HG03135 (cell line): ENCODE measurements around the gene WASHC2A.
"Not testable (repeated sequence)": the region's sequence is repeated elsewhere in the genome, so short reads cannot be mapped to it uniquely, and the experiment has no call there.

Experiments
- ATAC-seq: cut with Tn5 transposase; IDR thresholded peaks from one replicate; pipeline ENCODE4 v1.9.1; 2021; ENCODE audit warnings: mild to moderate bottlenecking, moderate library complexity; ENCODE audit not compliant: unreplicated experiment

Gene WASHC2A, protein sequence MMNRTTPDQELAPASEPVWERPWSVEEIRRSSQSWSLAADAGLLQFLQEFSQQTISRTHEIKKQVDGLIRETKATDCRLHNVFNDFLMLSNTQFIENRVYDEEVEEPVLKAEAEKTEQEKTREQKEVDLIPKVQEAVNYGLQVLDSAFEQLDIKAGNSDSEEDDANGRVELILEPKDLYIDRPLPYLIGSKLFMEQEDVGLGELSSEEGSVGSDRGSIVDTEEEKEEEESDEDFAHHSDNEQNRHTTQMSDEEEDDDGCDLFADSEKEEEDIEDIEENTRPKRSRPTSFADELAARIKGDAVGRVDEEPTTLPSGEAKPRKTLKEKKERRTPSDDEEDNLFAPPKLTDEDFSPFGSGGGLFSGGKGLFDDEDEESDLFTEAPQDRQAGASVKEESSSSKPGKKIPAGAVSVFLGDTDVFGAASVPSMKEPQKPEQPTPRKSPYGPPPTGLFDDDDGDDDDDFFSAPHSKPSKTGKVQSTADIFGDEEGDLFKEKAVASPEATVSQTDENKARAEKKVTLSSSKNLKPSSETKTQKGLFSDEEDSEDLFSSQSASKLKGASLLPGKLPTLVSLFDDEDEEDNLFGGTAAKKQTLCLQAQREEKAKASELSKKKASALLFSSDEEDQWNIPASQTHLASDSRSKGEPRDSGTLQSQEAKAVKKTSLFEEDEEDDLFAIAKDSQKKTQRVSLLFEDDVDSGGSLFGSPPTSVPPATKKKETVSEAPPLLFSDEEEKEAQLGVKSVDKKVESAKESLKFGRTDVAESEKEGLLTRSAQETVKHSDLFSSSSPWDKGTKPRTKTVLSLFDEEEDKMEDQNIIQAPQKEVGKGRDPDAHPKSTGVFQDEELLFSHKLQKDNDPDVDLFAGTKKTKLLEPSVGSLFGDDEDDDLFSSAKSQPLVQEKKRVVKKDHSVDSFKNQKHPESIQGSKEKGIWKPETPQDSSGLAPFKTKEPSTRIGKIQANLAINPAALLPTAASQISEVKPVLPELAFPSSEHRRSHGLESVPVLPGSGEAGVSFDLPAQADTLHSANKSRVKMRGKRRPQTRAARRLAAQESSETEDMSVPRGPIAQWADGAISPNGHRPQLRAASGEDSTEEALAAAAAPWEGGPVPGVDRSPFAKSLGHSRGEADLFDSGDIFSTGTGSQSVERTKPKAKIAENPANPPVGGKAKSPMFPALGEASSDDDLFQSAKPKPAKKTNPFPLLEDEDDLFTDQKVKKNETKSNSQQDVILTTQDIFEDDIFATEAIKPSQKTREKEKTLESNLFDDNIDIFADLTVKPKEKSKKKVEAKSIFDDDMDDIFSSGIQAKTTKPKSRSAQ (N-terminal part only)

DNA sequence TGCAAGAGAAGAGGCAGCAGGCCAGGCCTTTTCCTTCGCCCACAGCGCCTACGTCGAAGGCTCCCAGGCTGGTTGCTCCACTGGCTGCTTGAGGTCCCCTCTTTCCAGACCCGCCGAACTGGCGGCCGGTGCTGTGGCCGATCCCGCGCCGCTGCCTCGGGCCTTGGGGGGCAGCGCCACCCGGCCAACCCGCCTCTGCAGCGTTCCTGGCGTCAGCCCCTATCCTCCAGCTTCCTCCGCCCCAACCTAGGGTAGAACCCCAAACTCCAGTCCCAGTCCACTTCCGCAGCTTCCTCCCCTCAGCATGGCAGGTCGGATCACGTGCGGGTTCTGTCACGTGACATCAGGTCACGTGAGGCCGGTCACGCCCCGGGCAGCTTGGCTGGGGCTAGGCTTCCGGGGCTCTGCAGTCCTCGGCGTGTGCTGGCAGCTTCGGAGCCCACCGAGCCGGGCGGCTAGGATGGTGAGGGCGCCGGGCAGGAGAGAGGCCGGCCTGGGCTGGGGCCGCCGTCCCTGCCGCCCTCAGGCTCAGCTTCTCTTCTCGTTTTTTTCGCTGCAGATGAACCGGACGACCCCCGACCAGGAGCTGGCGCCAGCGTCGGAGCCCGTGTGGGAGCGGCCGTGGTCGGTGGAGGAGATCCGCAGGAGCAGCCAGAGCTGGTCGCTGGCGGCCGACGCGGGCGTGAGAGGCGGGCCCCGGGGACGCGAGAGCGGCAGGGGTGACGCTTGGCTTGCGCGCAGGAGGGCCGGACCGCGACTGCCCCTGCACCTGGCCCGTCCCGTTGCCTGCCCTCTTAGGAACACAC is at the start of gene WASHC2A:
WASHC2A (plus strand) TSS at position 409 of the 806 bp plus-strand sequence; CDS start at position 461, 52 bp downstream.
- ATAC-seq = peak; percentile 90

DNA sequence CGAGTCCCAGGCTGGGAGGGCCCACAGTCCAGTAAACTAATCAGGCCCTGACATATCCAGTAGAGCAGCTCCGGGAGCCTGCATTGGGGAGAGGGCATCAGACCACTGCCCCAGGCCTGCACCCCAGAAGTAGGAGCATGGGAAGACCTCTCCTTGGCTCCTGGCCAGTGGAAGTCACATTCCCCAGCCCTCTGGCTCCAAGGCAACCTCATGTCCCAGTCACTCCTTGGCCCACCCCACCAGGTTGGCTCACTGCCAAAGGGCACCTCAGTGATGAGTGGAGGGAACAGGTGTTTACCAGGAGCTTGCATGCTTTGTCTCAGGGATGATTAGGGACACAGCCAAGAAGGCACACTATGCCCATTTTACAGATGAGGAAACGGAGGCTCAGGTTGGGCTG is 48.5 kb upstream of the WASHC2A start:
- ATAC-seq = not testable (repeated sequence)

DNA sequence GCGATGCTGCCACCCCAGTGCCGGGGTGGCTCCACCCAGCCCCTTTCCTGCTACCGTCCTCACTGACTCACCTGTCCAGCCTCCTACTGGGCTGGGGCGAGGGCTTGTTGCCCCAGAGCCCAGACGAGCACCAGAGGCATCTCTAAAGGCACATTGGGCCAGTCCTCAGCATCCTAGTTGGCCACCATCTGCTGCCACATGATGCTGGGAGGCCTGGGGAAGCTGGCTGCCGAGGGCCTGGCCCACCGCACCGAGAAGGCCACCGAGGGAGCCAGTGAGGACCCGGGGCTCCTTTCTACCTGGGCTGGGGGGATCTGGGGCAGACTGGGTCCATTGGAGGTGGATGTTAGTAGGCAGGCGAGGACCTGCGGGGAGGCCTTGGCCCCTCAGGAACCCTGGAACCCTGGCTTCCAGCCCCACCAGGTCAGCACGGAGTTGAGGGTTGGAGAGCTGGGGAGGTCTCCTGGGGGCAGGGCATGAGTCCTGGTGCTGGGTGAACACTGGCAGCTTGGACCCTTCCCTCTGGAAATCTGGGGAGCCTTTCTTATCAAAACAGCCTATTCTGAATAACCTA is 47.2 kb upstream of the WASHC2A start:
- not testable (repeated sequence) for ATAC-seq

DNA sequence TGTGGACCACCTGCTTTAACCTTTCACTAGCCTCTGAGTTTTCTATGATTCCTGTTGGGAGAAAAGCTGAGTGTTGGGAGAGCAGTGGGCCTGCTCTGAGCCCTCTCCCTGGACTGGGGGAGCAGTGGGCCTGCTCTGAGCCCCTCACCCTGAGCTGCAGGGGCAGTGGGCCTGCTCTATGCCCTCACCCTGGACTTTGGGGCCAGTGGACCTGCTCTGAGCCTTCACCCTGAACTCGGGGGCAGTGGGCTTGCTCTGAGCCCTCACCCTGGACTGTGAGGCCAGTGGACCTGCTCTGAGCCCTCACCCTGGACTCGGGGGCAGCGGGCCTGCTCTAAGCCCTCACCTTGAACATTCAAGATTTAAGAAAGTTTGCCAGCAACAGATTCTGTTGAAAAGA is 46.1 kb upstream of the WASHC2A start:
- no peak for ATAC-seq

DNA sequence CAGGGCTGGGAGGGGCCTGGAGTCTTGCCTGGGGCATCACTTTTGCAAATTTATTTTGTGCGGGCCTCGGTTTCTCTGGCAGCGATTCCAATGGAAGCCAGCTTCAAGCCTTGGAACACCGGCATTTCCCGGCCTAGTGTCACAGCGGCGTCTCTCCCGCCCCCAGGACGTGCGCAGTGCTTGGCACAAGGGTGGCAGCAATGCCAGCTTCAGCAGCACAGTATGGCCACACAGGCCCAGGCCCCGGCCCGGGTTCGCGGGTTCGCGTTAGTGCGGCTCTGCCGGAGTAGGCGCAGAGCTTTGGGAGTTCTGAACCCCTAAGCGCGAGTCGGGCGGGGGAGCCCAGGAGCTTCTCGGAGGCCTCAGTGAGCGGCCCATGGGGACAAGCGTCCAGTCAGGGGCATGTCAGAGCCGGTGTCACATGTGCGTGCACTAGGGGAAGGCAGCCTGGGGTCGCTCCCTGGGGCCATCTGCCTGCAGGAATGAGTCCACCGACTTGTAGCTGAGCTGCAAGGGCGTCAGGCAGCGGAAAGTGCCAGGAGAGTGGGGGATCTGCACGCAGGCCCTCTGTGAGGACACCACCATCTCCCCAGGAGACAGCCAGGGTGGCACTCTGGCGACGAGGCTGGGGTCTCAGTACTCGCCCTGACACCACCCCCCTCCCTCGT is 42.9 kb upstream of the WASHC2A start:
- ATAC-seq = not testable (repeated sequence)

DNA sequence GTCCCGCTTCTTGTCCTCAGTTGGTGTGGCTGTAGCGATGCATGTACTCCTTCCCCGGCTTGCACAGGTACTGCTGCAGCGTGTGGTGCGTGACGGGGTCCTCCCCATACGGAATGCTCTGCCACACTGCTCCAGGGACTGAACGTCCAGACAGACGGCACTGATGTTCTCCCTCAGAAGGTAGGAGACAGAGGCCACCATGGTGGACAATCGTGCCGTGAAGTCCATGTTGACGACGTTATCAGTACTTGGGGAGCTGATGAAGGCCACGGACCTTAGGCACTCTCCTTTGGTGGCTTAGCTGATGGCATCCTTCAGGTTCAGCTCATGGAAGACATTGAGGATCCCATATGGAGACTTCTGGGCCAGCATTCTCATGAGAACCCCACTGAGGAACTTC is 42.1 kb upstream of the WASHC2A start:
- no peak for ATAC-seq

DNA sequence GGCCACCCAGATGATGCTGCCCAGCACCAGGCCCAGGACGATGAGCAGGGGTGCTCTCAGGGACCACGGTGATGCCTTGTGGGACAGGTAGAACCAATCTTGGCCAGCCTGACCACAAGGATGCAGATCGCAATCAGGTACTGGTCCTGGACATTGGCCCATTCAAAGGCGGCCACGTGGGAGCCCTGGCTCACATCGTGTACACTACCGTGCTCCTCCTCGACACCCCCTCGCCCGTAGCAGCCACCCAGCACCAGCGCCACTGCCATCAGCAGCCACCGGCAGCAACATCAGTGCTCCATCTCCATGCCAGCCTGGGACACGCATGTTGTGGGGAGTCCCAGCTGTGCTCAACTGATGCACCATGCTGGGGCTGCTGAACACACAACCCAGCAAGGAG is 40.6 kb upstream of the WASHC2A start:
- ATAC-seq = no peak

DNA sequence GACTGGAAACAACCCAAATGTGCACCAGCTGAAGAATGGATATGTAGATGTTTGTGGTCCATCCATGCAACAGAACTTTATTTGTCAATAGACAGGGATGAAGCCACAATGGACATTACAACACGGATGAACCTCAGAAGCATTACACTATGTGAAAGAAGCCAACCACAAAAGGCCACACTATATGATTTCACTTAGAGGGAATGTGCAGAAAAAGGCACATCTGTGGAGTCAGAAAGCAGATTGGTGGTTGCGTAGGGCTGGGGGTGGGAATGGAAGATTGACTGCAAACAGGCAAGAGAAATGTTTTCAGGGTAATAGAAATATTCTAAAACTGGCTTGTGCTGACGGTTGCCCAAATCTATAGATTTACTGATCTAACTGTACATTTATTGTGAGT is 34.3 kb upstream of the WASHC2A start:
- no peak for ATAC-seq

DNA sequence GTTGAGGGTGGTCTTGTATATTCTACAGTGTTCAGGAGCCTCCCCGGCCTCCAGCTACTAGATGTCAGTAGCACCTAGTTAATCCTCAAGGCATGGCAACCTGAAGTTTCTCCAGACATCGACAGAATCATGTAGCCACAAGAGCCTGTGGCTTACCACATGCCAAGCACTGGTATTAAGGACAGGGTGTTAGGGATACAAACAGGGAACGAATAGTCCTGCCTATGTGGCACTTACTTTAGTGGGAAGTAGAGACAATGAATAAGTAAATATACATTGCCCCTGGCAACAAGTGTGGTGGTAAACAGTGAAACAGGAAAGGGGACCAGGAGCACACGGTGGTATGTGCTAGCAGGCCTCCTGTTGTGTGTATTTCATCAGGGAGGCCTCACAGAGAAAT is 32.4 kb upstream of the WASHC2A start:
- not testable (repeated sequence) for ATAC-seq

DNA sequence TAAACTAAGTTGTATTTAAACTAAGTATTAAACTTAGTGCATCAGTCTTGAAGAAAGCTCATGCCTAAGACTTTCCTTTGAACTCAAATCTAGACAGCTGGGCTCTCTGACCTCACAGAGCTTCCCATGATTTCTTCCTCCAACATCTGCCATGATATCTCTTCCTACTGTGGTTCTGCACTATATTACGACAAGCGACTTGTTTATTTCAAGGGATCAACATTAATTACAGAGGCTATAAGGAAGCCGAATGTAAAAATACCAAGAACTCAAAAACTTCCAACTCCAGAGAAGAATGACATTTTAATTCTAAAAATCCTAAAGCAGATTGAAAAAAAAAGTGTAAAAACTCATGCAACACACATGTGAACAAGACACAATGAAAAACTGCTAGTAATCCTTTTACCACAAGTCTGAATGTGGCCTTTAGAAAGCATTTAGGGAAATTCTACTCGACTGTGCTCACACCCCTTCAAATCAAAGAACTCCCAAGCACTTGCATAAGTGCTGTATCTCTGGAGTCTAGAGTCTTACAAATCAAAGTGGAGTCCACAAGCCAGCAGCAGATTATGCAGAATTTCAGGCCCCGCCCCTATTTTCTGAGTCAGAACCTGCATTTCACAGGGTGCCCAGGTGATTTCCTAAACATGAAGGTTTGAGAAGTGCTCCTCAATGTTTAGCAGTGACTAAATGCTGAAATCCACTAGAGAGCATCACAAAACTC is 22.7 kb upstream of the WASHC2A start:
- ATAC-seq = no peak

DNA sequence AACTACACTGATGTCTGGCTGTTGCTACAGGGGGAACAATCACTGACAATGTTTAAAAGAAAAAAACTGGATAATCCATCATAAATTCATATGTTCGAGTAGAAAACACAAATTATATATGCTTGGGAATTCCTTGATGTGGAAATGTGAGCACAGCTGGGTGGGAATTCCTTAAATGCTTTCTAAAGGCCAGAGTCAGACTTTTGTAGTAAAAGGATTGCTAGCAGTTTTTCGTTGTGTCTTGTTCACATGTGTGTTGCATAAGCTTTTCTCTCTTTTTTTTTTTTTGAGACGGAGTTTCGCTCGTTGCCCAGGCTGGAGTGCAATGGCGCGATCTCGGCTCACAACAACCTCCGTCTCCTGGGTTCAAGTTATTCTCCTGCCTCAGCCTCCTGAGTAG is 21.3 kb upstream of the WASHC2A start:
- ATAC-seq = not testable (repeated sequence)

DNA sequence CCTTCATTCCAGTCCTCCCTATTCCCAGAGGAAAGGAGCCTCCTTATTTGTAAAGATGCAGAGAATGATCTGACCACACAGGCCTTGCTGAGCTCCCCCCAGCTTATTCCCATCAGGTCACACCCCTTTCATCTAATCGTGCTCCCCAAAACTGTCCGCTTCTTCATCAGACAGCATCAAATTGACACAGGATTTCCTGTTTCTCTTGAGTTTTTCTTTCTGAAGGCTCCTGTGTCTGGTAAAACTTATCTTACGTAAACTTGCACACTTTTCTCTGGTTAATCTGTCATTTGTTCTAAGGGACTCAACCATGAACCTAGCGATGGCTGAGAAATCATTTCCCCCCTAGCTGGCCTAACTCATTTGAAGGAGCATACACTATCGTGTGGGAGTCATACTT is 20.2 kb upstream of the WASHC2A start:
- ATAC-seq = not testable (repeated sequence)

DNA sequence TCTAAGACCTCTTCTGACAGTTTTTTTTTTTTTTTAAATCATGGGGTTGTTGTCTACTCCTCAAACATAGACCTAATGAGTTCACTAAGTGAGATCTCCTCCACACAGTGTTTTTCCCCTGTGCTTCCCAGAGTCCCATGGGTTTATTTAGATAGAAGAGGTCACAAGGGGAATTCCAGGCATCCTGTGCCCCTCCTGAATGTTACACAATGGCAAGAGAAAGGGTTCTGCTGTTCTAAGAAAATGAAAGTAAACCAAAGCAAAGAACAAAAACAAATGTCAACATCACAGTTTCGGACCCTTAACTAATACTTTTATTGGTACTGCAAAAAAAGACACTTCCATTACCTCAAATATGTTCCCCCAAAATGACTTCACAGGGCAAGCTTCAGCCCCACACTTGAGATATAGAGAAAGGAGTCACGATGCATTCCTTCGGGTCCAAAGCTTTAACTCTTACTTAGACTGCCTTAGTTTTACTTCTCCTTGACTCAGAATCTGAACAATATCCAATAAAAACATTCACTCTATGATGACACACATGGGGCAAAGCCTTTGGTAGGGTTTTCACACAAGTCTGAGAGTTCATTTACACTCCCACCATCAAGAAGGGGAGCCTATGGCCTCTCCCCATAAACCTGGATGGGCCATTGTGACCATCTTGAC is 15.6 kb upstream of the WASHC2A start:
- ATAC-seq = not testable (repeated sequence)

DNA sequence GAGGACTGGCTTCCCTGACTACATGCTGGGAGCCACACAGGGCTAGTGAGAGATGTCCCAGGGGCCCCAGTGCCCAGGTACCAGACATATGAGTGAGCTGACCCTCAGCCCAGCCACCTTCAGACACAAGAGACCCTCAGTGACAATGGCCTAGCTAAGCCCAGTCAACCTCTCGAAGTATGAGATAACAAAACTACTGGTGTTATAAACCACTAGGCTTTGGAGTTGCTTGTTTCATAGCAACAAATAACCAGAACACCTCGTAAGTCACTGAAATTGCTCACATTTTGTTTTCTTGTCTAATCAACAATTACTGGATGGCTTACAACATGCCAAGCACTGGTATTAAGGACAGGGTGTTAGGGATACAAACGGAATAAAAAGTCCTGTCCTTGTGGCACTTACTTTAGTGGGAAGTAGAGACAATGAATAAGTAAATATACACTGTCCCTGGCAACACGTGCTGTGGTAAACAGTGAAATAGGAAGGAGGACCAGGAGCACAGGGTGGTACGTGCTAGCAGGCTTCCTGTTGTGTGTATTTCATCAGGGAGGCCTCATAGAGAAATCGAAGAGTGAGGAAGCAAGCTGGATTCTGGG is 14.9 kb upstream of the WASHC2A start:
- ATAC-seq = not testable (repeated sequence)

DNA sequence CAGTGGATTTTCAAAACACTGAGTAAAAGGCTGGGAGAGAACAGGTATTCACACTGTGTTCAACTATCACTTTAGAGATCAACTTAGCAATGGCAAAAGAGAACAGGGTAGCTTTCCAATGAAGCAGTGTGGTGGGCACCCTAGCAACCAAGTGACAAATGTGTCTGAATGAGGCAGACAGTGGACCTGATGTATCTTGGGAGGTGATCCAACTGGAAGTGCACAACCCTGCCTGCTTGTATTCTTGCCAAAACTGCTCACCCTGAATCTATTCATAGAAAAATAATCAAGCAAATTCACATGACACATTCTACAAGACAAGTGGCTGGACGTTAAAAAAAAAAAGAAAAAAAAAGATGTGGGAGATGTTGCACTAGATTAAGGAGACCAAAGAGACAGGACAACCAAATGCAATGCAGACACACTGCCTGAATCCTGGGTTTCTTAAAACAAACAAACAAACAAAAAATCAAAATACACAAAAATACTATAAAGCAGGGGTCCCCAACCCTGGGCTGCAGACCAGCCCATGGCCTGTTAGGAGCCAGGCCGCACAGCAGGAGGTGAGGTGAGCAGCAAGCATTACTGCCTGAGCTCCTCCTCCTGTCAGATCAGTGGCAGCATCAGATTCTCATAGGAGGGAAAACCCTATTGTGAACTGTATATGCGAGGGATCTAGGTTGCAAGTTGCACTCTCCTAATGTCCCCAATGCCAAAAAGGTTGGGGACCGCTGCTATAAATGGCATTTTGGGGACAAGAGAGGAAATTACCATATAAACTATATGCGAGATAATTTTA is 12.1 kb upstream of the WASHC2A start:
- ATAC-seq = not testable (repeated sequence)

DNA sequence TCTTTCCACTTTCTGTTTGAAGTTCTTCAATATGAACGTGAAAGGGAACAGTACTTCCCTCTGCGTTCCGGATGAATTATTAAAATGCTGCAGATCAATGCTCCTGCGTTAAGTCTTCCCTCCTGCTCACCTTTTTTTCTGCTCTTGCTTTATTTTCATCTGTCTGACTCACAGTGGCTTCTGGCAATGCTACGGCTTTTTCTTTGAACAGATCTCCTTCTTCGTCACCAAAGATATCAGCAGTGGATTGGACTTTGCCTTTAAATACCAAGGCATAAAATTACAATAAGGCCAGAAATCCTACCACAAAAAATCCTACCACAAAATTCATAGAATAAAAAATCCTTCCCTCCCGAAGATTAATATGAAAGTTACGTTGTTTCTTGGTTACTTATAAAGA is 11.1 kb upstream of the WASHC2A start:
- ATAC-seq = not testable (repeated sequence)

DNA sequence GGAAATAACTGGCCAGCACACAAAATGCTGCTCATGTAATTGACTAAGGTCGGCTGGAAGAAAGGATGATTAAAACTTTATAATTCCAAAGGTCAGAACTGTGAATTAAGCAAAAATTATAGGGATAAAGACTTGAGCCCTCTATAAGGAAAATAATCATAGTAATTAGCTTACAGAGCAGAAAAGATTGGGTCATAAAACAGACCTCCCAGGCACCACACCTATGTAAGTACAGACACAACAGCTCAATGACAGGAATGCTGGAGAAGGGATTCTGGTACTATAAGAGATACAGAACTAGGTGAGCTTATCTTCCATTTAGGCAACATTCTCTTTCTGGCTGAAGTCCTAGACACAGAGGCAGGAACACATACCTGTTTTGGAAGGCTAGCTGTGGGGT is 9.0 kb upstream of the WASHC2A start:
- ATAC-seq = not testable (repeated sequence)
